ENCODE results near the gene SYNJ2.

GRCh38 chr6:158040804-158041347 lies 59.2 kb downstream of the SYNJ2 start:
- TF ChIP-seq POLR2AphosphoS5 (IDR thresholded peaks at IDR 0.05; ENCODE audit: insufficient read depth in 1 of 2, low read depth in 1 of 2) (no peak), CTCF (IDR thresholded peaks at IDR 0.05) (no peak)
